A673 (cell line): ENCODE data around the gene NDUFA1.

Source experiments
- CTCF ChIP-seq: fragments of 300-800, 200-600 bp; sonication (generic); conservative IDR thresholded peaks from 2 replicates; pipeline ENCODE4 v1.5.1; 2017; ENCODE audit warnings: low read depth, mild to moderate bottlenecking, antibody characterized with exemption, low read length, moderate library complexity, mixed read lengths
- EZH2 ChIP-seq: fragments of 200-600 bp; sonication (generic); IDR thresholded peaks from 2 replicates; pipeline ENCODE4 v1.6.1; 2017; ENCODE audit warnings: borderline replicate concordance, low read depth, mild to moderate bottlenecking, mixed read lengths, antibody characterized with exemption, low read length; ENCODE audit not compliant: poor library complexity, severe bottlenecking

- TF ChIP-seq CTCF (peak; percentile 64), EZH2 (no peak)
Measured at GRCh38 chrX:119887721-119888425, 16.2 kb downstream of the NDUFA1 start.
